GM21515 (cell line): ENCODE measurements around the gene AHRR.

Experiments used
- ATAC-seq: cut with Tn5 transposase; IDR thresholded peaks from one replicate; pipeline ENCODE4 v1.9.1; 2021; ENCODE audit not compliant: unreplicated experiment

Gene AHRR

DNA sequence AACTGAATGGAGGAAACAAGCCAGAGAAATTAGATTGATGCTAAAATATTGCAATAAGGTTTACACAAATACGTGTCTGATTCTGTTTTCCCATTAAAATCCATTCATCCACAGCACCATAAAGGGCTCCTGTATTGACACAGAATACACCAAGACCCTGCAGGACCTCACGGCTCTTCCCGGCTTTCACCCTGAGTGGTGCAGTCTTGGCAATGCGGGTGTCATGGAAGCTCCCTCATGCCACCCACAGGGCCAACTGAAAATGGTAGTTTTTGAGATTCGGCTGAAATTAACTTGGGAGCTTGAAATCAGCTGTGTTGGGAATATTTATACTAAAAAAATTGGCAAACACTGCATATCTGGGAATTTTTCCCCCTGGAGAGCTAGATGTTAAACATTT lies 104.2 kb downstream of the AHRR start:
- no peak for ATAC-seq

DNA sequence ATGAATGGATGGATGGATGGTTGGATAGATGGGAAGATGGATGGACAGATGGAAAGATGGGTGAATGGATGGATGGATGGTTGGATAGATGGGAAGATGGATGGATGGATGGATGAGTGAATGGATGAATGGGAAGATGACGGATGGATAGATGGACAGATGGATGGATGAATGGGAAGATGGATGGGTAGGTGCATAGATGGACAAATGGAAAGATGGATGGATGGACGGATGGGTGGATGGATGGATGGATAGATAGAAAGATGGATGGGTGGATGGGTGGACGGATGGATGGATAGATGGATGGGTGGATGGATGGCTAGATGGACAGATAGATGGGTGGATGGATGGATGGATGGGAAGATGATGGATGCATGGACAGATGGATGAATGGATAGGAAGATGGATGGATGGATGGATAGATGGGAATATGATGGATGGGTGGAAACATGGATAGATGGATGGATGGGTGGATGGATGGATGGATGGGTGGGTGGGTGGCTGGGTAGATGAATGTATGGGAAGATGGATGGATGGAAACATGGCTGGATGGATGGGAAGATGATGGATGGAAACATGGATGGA lies 105.0 kb downstream of the AHRR start:
- ATAC-seq = no peak

DNA sequence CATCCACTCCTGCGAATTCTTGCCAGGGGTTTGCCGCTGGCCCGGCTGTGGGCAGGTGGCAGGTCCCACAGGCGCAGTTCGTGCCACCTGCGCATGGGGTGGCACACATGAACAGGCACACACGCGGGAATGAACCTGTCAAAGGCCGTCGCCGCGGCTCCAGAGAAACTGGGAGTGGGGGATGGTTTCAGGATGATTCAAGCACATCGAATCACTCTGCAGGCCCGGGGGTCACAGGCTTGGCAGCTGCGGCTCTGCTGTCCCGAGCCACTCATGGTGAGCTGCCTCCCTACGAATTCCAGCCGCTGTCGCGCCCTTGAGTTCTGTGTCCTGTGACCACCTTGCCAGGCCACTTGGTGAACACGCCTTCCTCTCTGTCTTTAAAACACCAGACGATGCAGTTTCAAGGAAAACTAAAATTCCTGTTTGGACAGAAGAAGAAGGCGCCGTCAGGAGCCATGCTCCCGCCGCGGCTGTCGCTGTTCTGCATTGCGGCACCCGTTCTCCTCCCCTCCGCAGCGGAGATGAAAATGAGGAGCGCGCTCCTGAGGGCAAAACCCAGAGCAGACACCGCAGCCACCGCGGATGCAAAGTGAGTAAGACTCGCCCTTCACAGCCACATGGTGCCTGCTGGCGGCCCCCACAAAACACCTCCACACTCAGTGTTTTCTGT lies 106.0 kb downstream of the AHRR start:
- ATAC-seq = no peak

DNA sequence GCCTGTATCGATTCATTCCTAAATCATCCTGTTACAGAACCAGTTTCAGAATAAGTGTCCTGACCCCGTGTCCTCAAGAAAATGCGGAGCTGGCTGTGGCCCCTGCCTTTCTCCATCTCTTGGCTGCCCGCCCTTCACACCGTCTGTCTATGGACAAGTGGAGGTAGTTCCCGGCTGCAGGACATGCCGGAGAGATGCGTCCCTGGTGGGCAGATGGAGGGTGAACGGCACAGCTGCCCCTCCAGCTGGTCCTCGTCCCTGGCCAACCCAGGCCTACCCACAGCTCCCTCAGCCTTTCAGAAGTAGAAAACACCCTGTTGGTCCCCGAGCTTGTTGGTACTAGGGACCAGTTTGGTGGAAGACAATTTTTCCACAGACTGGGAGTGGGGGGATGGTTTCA lies 106.7 kb downstream of the AHRR start:
- no peak for ATAC-seq

DNA sequence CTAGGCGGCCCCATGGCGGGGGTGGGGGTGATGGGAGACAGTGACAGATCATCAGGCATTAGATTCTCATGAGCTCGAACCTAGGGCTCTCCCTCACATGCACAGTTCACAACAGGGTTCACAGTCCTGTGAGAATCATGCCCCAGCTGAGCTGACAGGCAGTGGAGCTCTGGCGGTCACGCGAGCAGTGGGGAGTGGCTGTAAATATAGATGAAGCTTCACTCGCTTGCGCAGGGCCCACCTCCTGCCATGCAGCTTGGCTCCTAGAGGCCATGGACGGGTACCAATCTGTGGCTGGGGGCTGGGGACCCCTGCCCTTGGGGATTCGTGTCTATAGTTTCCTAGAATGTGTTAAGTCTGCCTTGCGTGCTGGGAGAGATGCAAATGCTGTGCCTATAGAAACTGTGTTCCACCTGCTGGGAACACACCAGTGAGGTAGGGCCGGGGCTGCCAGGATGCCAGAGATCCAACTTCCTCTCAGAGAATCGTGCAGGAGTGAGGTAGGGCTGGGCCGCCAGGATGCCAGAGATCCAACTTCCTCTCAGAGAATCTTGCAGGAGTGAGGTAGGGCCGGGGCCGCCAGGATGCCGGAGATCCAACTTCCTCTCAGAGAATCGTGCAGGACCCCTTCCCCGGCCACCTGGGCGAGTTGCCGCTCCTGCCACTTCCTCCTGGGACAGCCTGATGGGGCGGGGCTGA lies 107.4 kb downstream of the AHRR start:
- no peak for ATAC-seq

DNA sequence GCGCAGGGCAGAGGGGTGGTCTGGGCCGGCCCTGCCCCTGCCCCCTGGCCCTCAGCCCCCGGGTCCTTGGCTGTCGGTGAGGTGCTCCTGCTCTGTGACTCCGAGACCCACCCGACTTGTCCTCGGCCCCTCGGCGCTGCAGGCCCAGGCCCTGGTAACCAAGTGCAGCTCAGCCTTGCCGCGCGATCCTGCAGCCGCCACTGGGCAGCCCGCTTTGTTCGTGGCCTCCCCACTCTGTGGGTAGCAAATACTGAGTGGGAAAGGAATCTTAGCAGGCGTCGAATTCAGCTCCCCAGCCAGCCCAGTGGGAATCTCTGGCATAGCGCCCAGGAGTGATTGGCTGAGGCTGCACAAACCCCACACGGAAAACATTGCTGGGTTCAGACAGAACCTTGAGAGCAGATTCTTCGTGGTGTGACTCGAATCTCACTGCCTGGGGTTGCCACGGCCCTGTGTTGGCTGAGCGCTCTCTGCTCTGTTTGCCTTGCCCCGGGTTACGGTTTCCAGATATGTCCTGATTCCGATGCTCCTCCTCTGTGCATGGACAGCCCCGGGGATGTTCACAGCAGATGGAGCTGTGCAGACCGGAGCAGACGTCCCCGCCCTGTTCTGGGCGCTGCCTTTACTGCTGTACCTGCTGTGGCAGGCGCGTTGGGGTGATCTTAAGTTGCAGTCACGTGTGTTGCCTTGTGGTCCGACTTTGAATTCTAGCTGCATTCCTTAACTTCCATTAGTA lies 108.1 kb downstream of the AHRR start:
- ATAC-seq = no peak

DNA sequence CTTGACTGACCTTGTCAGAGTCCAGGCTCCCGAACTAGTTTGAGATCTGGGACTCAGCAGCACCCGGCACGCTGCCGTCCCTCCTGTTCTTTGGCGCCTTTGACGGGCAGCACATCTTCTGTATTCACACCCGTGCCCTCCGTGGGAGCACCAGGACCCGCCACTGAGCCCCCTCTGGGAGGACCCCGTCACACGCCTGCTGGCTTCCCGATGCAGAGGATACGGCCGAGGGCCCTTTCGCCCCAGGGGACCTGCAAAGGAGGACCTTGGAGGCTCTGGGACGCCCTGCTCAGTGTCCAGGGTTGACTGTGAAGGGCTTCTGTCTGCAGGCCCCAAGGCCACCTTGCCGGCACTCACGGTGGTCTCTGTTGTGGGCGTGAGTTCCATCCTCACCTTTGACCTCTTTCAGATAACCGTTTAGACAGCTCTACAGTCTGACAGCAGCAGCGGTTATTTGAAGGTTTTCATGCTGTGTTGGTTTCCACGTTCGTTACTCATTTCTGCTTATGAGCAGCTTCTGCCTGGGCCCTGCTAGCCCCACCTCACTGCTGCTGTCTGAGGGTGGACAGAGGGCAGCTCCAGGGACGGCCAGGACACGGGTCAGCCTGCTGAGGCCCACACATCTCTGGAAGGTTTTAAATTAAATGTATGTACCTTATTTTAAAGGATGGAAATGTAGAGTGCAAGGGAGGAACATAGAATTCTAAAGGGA lies 108.9 kb downstream of the AHRR start:
- ATAC-seq = no peak

DNA sequence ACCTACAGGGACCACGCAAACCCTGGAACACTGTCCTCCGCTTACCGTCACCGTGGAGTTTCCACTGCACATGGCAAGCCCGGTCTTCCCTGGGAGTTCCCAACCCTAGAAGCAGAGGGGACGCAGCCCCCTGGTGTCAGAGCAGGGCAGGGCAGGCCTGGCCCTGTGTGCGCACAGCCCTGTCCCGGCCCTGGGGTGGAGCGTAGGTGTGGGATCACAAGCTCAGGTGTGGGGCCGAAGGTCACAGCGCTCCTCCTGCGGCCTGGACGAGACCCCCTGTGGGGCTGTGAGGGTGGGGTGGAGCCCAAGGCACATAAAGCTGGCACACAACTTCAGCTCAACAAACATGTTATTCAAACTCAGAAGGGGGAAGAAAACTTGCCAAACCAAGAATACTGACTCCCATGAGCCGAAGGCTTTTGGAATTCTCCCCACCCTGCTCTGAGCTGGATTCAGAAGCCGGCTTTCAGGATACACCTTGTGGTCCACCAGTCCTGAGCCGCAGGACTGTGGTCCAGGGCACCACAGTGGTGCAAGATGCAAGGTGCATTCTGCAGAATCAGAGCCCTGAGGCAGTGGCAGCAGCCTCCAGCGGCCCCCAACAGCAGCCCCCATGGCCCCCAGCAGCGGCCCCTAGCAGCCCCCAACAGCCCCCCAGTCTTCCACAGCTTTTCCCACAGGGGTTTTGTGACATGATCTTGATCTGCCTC lies 109.6 kb downstream of the AHRR start:
- ATAC-seq = peak; percentile 74

DNA sequence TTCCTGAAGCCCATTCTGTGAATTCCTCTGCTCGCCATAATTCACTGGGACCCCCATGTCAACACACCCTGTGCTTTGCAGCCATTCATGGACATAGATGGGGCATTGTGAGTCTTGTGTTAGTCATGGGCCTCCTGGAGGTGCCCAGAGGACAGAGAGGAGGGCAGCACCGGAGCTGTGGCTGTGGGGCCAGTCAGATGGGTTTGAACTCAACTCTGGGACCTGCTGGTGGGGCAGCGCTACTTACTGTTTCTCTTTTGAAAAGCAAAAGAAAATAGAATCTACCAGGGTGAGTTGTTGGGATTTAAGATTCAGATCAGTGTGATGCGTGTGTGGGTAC lies 110.2 kb downstream of the AHRR start:
- ATAC-seq = no peak

DNA sequence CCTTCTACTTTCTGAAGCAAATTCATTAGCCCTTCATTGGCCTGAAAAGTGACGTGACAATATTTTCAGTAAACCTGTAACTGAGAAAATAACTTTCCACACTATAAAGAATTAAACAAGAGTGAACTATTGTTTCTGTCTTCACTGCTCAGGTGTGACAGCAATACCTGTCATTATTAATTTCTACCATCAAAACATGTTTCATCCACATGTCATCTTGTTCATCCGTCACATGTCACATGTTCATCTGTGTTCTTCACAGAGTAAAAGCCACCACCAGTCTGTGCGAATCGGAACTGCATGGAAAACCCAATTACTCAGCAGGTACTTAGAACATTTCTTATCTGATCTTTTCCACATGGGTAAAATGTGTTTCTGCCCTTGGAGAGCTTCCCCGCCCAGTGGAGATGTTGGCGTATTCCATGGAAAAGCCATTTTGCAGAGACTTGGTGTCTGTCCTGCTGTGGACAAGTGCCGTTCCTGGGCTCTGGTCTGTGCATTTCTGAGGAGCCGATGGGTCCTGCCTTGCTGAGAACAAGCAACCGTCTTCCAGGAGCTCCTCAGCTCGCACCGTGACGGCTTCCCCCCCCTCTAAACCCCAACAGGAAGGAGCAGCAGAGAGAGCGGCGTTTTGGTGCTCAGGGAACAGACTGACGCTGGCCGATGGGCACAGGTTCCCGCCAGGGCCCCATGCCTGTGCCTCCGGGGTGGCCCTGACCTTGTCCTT lies 110.8 kb downstream of the AHRR start:
- no peak for ATAC-seq

DNA sequence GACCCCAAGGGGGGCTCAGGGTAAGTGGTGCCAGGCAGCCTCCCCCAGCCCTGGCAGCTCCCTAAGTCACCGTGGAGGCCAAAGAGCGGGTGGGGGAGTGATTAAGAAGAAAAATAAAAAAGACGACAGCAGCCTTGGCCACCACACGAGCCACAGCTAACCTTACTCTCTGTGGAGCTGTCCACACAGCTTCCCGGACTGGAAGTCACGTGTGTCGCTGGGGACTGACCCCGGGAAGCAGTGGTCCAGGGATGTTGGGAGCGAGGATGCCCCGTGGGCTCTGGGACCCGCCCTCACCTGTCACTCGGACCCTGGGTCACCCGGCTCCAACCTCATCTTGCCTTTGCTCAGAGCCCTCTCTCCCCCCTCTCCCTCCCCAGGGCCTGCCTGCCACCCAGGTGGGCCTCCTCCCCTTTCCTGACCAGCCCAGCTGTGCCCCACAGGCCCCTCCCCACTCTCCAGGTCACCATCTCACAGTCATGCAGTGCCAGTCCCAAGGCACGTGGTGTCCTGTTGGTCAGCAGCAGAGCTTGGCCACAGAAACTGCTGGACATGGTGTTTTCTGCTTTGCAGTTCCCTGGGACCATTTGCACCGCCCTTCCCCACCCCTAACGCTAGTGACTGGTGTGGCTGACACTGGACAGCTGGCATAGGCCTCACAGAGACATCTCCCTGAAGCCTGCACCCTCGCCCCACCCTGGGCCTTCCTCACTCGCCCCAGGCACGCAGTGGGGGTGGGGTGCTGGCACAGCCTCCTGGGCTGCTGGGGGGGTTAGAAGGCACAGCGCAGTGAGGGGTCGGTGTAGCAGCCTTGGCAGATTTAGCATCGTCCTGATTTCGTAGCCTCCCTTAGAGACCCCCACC lies 111.6 kb downstream of the AHRR start:
- no peak for ATAC-seq

DNA sequence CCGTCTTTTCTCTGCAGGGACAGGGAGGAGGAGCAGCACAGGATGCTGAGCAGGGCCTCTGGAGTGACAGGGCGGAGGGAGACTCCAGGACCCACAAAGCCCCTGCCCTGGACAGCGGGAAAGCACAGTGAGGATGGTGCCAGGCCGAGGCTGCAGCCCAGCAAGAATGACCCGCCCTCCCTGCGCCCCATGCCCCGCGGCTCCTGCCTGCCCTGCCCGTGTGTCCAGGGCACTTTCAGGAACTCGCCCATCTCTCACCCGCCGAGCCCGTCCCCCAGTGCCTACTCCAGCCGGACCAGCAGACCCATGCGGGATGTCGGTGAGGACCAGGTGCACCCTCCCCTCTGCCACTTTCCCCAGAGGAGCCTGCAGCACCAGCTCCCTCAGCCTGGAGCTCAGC lies 112.3 kb downstream of the AHRR start:
- ATAC-seq = no peak

DNA sequence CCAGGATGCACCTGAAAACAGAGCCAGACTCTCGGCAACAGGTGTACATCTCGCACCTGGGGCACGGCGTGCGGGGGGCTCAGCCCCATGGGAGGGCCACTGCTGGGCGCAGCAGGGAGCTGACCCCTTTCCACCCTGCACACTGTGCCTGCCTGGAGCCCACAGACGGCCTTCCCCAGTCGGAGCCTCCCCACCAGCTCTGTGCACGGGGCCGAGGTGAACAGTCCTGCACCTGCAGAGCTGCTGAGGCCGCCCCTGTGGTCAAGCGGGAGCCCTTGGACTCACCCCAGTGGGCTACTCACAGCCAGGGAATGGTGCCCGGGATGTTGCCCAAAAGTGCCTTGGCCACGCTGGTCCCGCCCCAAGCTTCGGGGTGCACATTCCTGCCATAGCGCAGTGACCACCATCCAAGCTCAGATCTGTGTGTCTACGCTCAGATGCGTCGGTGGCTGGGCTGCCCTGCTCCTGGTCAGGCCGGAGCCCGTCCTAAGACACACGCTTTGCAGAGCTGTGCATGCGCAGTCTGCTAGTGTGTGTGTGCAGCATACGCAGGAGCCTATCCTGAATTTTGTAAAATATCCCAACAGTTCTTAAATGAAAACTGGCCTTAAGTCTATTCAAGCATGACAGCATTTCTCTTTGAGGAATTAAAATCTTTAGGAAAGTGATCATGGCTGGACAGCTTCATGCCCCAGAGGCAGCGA lies 113.1 kb downstream of the AHRR start:
- no peak for ATAC-seq

DNA sequence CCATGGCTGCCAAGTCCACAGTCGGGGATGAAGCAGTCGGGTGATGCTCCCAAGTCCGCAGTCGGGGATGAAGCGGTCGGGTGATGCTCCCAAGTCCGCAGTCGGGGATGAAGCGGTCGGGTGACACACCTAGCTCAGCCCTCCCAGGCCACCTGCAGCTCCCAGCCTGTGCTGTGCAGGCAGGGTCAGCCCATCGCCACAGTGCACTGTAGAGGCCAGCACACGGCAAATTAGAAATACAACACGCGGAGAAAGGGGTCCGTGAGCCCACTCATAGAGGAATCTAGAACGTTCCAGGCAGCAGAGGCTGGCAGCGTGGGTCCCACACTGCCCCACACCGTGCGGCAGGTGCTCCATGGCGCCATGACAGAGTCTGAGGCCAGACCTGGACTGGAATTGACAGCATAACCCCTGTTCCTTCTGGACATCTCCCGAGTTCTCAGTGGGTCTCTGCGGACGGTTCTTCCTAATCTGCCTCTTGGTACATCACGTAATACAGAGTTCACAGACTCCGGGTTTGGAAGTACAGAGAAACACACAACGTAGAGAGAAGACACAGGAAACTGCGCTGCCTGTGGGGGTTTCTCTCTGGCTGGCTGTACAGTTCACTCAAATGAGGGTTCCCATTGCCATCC lies 113.8 kb downstream of the AHRR start:
- no peak for ATAC-seq

DNA sequence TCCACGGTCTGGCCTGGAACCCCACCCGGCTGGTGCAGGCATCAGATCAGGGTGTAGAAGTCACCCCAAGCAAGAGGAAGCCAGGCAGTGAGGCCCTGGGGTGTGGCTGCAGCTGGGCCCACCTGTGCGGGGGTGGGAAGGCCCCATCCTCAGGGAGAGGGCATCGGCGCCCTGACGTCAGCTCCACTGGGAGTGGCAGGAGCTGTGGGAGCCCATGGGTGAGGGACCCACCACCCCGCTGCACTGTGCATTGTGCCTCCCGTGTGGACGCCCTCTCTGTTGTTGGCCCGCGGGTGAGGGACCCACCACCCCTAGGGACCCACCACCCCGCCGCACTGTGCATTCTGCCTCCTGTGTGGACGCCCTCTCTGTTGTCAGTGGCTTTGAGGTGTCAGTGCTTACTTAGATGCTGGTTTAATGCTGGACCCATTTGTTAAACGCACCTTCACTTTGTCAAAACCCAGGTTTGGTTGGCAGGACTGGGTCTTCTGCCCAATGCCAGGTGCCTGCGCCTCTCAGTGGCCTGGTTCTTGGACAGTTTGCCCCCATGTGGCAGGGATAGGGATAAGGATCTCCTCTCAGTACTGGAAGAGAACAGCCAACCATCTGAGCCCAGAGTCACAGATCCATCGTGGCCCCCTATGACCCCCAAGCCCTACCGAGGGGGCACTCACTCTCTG lies 114.6 kb downstream of the AHRR start:
- ATAC-seq = no peak

DNA sequence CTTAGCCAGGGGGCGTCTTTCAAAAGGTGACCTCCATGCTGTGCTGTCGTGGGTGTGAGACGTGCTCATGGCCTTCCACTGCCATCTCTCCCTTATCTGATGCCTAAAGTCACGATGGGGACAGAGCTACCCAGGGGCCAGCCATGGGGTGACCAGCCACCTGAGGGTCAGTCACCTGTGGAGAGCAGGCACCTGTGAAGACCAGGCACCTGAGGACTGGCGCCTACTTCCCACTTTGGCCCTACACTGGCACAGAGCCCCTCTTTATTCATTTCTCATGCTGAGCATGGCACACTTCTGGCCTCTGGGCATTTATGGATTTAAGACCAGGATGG lies 115.1 kb downstream of the AHRR start:
- no peak for ATAC-seq

DNA sequence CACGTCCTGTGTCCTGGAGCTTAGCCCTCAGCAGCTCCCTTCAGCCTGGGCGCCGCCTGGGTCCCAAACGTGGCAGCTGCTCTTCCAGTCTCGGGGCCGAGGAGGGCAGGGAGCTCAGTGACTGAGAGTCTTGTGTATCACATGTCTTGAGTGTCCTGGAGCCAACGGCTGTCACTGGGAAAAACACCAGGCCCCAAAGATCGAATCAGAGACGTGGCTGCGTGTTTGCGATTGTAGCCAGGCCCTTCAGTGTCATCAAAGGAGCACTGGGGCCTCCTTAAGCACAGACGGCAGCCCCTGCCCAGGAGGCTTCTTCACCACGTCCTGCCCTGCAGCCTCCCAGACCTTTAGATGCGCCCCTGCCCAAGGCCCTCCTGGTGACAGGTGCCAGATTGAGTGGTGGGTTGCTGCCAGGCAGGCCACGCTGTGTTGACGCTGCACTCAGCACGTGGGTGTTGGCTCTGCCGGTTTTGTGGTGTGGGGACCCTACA lies 115.8 kb downstream of the AHRR start:
- no peak for ATAC-seq
